HG02943 (cell line): Measurements from ENCODE around the gene IZUMO2.
"Not testable (repeated sequence)": the region's sequence is repeated elsewhere in the genome, so short reads cannot be mapped to it uniquely, and the experiment has no call there.

Source experiments
- ATAC-seq: cut with Tn5 transposase; IDR thresholded peaks from one replicate; pipeline ENCODE4 v1.9.1; 2021; ENCODE audit warnings: mild to moderate bottlenecking, low read depth, moderate library complexity; ENCODE audit not compliant: unreplicated experiment

The IZUMO2 gene

GRCh38 chr19:50187937-50188336 lies 24.9 kb upstream of the IZUMO2 start:
- ATAC-seq, result no peak

DNA sequence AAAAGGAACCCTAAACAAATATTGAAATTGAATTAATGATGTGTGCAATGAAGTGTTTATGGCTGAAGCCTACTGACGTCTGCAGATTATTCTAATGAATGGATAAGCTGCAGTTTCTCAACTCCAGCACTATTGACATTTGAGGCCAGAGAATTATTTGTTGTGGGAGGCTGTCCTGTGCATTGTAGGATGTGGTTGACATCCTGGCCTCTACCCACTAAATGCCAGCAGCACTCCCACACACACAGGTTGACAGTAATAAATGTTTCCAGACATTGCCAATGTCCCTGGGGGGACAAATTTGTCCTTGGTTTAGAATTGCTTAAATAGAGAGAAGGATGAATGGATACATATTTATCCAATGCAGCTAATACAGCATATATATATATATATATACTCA lies 21.1 kb upstream of the IZUMO2 start:
- ATAC-seq, result no peak

DNA sequence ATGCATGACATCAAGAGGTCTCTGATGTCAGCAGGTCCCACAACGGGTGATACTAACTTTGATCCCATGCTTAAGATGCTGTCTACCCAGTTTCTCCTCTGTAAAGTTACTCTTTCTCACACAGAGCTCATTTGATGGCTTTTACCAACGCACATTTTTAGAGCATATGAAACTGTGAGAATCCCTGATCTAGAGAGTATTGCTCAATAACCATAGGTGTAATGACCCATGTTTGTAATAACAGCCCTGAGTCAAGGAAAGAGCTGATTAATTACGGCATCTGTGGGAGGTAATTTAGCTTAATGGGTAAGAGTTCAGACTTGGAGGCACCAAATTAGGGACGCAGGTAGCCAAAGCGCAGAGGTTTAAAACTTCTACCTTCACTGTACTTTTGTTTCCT lies 18.0 kb upstream of the IZUMO2 start:
- ATAC-seq, result no peak

GRCh38 chr19:50178859-50179537 lies 15.9 kb upstream of the IZUMO2 start:
- no peak for ATAC-seq

DNA sequence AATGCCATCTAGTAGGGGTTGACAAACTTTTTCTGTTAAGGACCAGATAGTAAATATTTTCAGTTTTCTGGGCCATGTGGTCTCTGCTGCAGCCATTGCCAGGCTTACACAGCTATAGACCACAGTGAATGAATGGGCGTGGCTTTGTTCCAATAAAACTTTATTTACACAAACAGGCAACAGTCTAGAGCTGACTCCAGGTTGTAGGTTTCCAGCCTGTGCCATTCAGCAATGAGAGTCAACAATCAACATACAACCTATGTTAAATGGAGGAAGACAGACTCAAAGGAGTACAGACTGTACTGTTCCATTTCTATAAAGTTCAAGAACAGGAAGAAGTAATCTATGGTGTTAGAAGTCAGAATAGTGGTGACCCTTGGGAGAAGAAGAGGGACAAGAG lies 15.2 kb upstream of the IZUMO2 start:
- no peak for ATAC-seq

DNA sequence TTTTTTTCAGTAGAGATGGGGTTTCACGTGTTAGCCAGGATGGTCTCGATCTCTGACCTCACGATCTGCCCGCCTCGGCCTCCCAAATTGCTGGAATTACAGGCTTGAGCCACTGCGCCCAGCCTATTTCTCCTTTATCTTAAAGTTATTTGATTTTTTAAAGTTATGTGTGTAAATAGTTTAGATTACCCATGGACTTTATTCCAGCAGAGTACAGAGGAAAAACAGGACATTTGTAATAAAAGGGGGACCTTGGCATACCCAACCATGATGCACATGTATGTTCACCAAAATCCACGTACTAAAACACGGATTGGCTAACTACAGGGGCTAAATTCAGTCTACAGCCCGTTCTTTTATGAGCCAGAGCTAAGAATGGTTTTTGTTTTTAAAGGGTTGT lies 13.7 kb upstream of the IZUMO2 start:
- ATAC-seq, result no peak

DNA sequence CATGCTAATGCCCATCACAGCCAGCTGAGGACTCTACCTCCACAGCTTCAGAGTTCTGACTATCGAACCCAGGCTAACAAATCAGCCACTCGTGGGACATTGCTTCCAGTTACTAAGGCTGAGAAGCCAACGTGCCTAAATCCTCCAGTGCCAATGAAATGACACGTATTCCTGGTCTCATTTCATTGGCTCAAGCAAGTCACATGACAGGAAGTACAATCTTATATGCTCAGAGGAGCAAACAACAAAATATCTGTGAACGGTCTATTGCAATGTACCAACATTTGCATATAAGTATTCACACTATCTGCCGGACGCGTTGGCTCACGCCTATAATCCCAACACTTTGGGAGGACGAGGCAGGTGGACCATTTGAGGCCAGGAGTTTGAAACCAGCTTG lies 12.8 kb upstream of the IZUMO2 start:
- ATAC-seq, result no peak

GRCh38 chr19:50174100-50174793 lies 11.2 kb upstream of the IZUMO2 start:
- ATAC-seq, result no peak

DNA sequence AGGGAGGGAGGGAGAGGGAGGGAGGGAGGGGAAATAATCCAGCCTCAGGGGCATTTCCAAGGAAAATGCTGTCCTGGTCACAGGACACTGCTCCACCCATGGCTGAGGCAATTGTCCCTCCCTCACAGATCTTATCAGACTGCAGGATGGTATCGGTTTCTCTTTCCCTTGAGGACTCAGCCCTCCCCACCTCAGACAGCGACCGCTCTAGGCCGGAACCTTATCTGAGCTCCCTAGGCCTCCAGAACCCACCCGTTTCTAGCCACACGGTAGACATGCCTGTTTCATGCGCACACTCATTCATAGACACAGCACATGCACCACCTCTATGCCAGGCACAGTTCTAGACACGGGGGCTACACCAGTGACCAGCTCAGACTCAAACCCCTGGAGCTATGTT lies 10.0 kb upstream of the IZUMO2 start:
- ATAC-seq, result no peak

DNA sequence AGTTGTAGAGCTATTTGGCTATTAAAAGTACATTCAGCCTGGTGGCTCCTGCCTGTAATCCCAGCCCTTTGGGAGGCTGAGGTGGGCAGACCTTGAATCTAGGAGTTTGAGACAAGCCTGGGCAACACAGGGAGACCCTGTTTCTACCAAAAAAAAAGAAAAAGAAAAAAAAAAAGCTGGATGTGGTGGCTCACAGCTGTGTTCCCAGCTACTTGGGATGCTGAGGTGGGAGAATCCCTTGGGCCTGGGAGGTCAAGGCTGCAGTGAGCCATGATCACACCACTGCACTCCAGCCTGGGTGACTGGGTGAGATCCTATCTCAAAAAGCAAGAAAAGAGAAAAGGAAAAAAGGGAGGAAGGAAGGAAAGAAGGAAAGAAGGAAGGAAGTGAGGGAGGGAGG lies 9.6 kb upstream of the IZUMO2 start:
- ATAC-seq, result no peak

DNA sequence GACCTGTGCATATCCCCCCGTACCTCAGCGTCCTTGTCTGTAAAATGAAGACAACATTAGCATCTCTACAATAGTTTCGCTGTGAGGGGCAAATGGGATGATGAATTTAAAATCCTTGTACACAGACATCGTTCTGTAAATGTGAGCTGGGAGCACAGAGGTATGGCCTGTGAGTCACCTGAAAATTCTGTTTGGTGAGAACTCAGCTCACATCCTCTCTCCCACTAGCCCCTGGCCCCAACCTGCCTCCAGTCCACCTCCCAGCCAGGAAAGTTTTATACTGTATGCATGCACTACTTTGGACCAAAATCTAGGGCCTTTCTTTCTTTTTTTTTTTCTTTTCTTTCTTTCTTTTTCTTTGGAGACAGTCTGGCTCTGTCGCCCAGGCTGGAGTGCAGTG lies 8.7 kb upstream of the IZUMO2 start:
- no peak for ATAC-seq

DNA sequence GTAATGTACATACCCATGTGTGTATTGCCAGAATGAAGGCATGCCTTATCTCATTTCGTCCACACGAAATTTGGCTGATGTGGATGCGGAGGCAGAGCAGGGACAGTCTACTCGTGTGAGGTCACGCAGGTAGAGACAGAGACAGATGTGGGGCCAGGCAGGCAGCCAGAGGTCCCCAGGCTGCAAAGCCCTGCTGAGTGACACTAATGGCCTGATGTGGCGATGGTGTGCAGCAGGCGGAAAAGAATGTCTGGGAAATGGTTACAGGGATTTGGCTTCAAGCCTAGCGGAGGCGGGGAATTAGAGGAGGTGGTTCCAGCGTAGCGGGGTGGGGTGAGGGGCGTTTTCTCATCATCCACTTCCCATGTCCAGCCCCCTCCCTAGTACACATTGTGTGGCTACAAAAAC lies 4.2 kb upstream of the IZUMO2 start:
- no peak for ATAC-seq

DNA sequence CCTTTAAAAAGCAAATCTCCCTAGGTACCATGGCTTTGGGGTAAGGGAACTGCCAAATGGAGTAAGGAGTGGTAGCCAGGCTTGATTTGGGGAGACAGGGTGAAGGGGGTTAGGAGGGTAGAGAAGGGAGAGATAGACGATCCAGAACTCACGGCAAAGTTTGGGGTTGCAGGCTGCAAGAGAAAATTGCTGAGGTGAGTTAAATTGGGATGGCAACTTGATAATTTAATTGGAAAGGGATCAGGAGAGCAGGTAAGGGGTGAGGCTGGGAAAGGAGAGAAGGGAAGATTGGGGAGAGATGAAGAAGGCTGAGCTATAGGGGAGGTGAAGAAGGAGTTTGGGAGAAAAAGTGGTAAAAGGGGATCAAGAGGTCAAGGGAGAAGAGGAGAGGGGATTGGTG lies 4.0 kb downstream of the IZUMO2 start:
- ATAC-seq, result no peak

- ATAC-seq, result no peak
Observed at GRCh38 chr19:50158577-50158976, 4.5 kb downstream of the IZUMO2 start.

DNA sequence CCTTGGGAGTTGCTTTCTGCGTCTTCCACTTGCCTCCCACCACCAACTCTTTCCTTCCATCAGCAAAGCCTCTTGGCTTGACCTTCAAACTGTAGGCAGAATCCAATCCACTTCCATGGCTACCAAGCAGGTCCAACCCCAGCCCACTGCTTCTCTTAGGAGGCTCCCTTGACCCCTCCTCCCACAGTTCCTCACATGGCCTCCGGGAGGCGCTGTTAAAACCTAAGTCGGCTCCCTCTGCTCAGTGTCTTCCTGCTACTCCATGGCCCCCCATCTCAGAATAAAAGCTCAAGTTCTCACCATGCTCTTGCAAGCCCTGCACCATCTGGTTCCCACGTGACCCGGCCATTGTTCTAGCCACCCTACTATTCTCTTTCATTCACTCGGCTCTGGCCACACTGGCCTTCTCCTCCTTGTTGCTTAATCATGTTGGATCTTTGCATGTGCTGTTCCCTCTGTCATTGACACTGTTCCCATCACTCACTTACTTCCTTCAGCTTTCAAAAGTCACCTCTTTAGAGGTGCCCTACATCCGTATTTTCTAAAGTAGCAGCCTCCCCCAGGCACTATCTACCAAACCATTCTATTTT lies 7.5 kb downstream of the IZUMO2 start:
- ATAC-seq, result no peak

DNA sequence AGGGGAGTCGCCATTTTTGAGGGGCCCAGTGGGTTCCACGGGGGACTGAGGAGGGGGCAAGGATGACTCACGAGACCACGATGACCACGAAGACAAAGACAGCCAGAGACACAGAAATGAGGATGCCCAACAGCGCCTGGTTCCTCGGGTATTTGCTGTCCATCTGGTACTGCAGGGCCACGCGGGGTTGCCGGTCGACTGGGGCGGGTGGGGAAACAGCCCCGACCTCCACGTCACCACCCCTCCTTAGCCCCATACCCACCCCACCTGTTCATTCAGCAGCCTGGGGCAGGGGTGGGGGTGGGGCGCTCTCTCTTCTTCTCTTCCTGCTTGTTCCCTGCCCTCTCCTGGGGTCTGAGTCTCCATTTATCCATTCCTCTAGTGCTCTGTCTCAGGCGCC lies 8.6 kb downstream of the IZUMO2 start:
- no peak for ATAC-seq

- ATAC-seq, result no peak
Observed at GRCh38 chr19:50152578-50152977, 10.5 kb downstream of the IZUMO2 start.

- ATAC-seq, result no peak
Observed at GRCh38 chr19:50148528-50148927, 14.6 kb downstream of the IZUMO2 start.

GRCh38 chr19:50147462-50148423 lies 15.3 kb downstream of the IZUMO2 start:
- no peak for ATAC-seq

- ATAC-seq, result not testable (repeated sequence)
Observed at GRCh38 chr19:50141921-50142320, 21.2 kb downstream of the IZUMO2 start.
